GM23248 (cell line): ENCODE results near the gene CD300E. TPM values are rescaled to one million over a fixed set of nuclear protein-coding genes. Genes with fewer than 3 reads are reported as not detected.

Experiments
- DNase-seq: peaks from one replicate; pipeline ENCODE4 v3.0.0-alpha.2; 2015
- H2AFZ ChIP-seq: fragments of 200-600 bp; sonication (generic); 2 replicates; pipeline ENCODE4 v1.6.1; 2016; ENCODE audit warnings: antibody characterized with exemption
- H3F3A ChIP-seq: fragments of 200-600 bp; sonication (generic); 2 replicates; pipeline ENCODE4 v1.6.1; 2016; ENCODE audit warnings: mild to moderate bottlenecking, antibody characterized with exemption, mixed run types; ENCODE audit not compliant: insufficient read depth
- H3K27ac ChIP-seq: fragments of 200-600 bp; sonication (generic); 2 replicates; pipeline ENCODE4 v1.5.1; 2016; ENCODE audit warnings: mild to moderate bottlenecking
- H3K27me3 ChIP-seq: fragments of 200-600 bp; sonication (generic); replicated peaks from 2 replicates; pipeline ENCODE4 v1.6.1; 2016; ENCODE audit warnings: mild to moderate bottlenecking; ENCODE audit not compliant: insufficient read depth
- H3K36me3 ChIP-seq: fragments of 200-600 bp; sonication (generic); 2 replicates; pipeline ENCODE4 v1.6.1; 2016; ENCODE audit warnings: low read depth, mild to moderate bottlenecking
- H3K4me1 ChIP-seq: fragments of 200-600 bp; sonication (generic); 2 replicates; pipeline ENCODE4 v1.6.1; 2016; ENCODE audit warnings: mild to moderate bottlenecking; ENCODE audit not compliant: insufficient read depth
- H3K4me2 ChIP-seq: fragments of 200-600 bp; sonication (generic); one replicate; pipeline ENCODE4 v1.6.1; 2016; ENCODE audit warnings: mild to moderate bottlenecking; ENCODE audit not compliant: unreplicated experiment
- H3K4me3 ChIP-seq: fragments of 200-600 bp; sonication (generic); 2 replicates; pipeline ENCODE4 v1.5.1; 2016; ENCODE audit warnings: mild to moderate bottlenecking
- H3K79me2 ChIP-seq: fragments of 200-600 bp; sonication (generic); 2 replicates; pipeline ENCODE4 v1.6.1; 2016; ENCODE audit warnings: mild to moderate bottlenecking; ENCODE audit not compliant: insufficient read depth
- H3K9ac ChIP-seq: fragments of 200-600 bp; sonication (generic); 2 replicates; pipeline ENCODE4 v1.6.1; 2016; ENCODE audit warnings: mild to moderate bottlenecking
- H3K9me2 ChIP-seq: fragments of 200-600 bp; sonication (generic); 2 replicates; pipeline ENCODE4 v1.6.1; 2016; ENCODE audit warnings: mixed run types, mild to moderate bottlenecking, moderate library complexity; ENCODE audit not compliant: insufficient read depth
- H3K9me3 ChIP-seq: fragments of 200-600 bp; sonication (generic); one replicate; pipeline ENCODE4 v1.6.1; 2017; ENCODE audit warnings: low read depth
- H4K20me1 ChIP-seq: fragments of 200-600 bp; sonication (generic); 2 replicates; pipeline ENCODE4 v1.6.0; 2016; ENCODE audit not compliant: insufficient read depth
- EZH2 ChIP-seq: fragments of 200-600 bp; sonication (generic); IDR thresholded peaks from 2 replicates; pipeline ENCODE4 v1.6.1; 2018; ENCODE audit warnings: antibody characterized with exemption, mild to moderate bottlenecking; ENCODE audit not compliant: insufficient read depth, poor library complexity, severe bottlenecking
- EZH2phosphoT487 ChIP-seq: fragments of 200-600 bp; sonication (generic); IDR thresholded peaks from 2 replicates; pipeline ENCODE4 v1.6.1; 2018; ENCODE audit warnings: antibody characterized with exemption, moderate library complexity, mild to moderate bottlenecking, low read depth; ENCODE audit not compliant: insufficient read depth
- WGBS, 2 experiments: methylation state at CpG; one replicate each; pipeline ENCODE4 v1.1.6; 2015 to 2017; ENCODE audit warnings: low lambda C conversion rate in 2 of 2, low coverage in 1 of 2; ENCODE audit errors: missing lambda C conversion rate in 2 of 2; 5-methylcytosine and 5-hydroxymethylcytosine counted together
- in situ Hi-C: fragments of 300-500 bp; cut with MboI; formaldehyde crosslinking; loops from 2 replicates; pipeline ENCODE4 v1.15.0; 2020
- polyA plus RNA-seq: library from polyadenylated mRNA; unstranded; fragments of >200 nt; fragmentation: Nextera tagmentation; extraction: Ambion mirVana; gene quantifications from 2 replicates; pipeline ENCODE4 v1.2.1, GENCODE V29; 2016
- total RNA-seq: library from RNA; depleted of rRNA; stranded (reverse); fragments of >200 nt; shearing (Covaris generic); gene quantifications from 2 replicates; pipeline ENCODE4 v1.2.3, GENCODE V29; 2014

CD300E gene
- total and polyA plus RNA-seq, 2 experiments from 2014 or later, result not detected

DNA sequence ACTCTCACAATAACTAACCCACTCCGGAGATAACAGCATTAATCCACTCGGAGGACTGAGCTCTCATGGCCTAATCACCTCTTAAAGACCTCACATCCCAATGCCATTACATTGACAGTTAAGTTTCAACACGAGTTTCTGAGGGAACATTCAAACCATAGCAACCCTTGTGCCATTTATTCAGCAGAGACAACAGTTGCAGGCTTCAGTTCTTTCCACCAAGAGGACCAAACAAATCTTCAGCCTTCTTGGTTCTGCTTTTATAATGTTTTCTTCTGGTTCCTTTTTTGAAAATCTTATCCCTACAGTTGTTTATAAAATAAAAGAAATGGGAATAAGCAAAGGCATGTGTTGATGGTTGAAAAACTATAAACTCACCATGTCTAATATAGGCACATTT is 2.1 kb upstream of the CD300E start:
- no peak for DNase-seq
- H3K4me1 ChIP-seq, result no peaks in the 10 kb centered on the region
- no peaks in the 10 kb centered on the region for H3K9me3 ChIP-seq
- H3F3A ChIP-seq, result no peaks in the 10 kb centered on the region
- H3K9ac ChIP-seq, result no peak overlapping the region
- TF ChIP-seq EZH2 (no peak), EZH2phosphoT487 (no peak)
- H3K27me3 ChIP-seq, result no peaks in the 10 kb centered on the region; the same call in 1 of the 2 replicates
- 6 to 14% methylated on average over 3 of the region's 3 CpGs for whole genome bisulfite sequencing, 2 experiments
- no peak overlapping the region for H2AFZ ChIP-seq
- H3K27ac ChIP-seq, result no peak overlapping the region
- H3K4me2 ChIP-seq, result no peak overlapping the region
- H4K20me1 ChIP-seq, result no peaks in the 10 kb centered on the region
- H3K79me2 ChIP-seq, result no peaks in the 10 kb centered on the region
- H3K9me2 ChIP-seq, result no peaks in the 10 kb centered on the region
- no peak overlapping the region for H3K4me3 ChIP-seq
- in situ Hi-C loops, result no loop called here
- no peaks in the 10 kb centered on the region for H3K36me3 ChIP-seq

DNA sequence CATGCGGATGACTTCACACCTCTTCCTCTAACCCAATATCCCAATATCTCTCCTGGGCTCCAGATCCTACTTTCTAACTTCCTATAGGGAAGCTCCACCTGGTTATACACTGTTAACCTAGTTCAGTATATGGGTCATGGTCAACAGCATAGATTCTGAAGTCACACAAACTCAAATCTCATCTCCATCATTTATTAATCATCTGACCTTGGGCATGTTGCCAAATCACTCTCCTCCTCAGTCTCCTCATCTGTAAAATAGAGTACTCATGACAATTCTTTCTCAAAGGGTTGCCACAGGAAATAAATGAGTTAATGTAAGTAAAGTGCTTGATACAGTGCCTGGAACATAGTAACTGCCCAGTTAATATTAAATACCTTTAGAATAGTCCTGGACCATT is 593 bp upstream of the CD300E start:
- in situ Hi-C loops, result no loop called here
- Histone ChIP-seq H4K20me1 (no peaks in the 10 kb centered on the region), H2AFZ (no peak overlapping the region), H3F3A (no peaks in the 10 kb centered on the region), H3K27ac (no peak overlapping the region), H3K9me3 (no peaks in the 10 kb centered on the region), H3K4me3 (no peak overlapping the region), H3K9ac (no peak overlapping the region), H3K4me2 (no peak overlapping the region), H3K36me3 (no peaks in the 10 kb centered on the region), H3K27me3 (no peaks in the 10 kb centered on the region; the same call in 1 of the 2 replicates), H3K4me1 (no peaks in the 10 kb centered on the region), H3K9me2 (no peaks in the 10 kb centered on the region), H3K79me2 (no peaks in the 10 kb centered on the region)
- WGBS, 2 experiments, result 94 to 97% methylated on average over 1 of the region's 1 CpG
- DNase-seq, result no peak
- TF ChIP-seq EZH2phosphoT487, result no peak
- TF ChIP-seq EZH2, result no peak

DNA sequence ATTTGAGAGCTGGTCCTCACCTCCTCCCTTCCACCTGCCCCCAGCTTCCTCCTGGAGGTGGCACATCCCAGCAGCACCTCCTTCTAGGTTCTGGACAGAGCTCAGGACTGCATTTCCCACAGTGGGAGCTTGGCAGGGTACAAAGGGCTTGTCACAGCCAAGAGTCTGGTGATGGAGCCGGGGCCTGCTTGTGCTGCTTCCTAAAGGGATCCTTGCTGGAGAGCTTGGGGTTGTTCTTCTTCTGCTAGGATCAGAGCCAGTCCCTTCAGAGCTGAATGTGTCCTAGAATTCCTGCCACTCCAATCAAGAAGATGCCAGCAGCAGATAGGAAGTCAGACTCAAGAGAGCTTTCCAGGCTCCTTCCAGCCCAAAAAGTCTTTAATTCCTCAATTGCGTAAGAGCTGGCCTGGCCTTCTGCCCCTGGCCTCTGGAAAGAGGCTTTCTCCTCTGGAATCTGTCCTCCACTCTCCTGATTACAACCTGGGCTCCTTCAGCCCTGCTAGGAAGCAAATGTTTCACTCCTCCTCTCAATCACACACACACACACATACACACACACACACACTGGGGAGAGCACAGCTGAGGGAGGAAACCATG is 4.4 kb downstream of the CD300E start:
- Histone ChIP-seq H3K4me1 (no peaks in the 10 kb centered on the region), H2AFZ (no peak overlapping the region), H3K4me2 (no peak overlapping the region), H3K79me2 (no peaks in the 10 kb centered on the region), H4K20me1 (no peaks in the 10 kb centered on the region), H3F3A (no peaks in the 10 kb centered on the region), H3K9me3 (no peaks in the 10 kb centered on the region), H3K4me3 (no peak overlapping the region), H3K27me3 (no peaks in the 10 kb centered on the region; the same call in 1 of the 2 replicates), H3K9ac (no peak overlapping the region), H3K27ac (no peak overlapping the region), H3K36me3 (no peaks in the 10 kb centered on the region), H3K9me2 (no peaks in the 10 kb centered on the region)
- in situ Hi-C loops, result no loop called here
- 5 to 10% methylated on average over 2 of the region's 2 CpGs for WGBS, 2 experiments
- TF ChIP-seq EZH2 (no peak), EZH2phosphoT487 (no peak)
- peak; percentile 14 for DNase-seq

DNA sequence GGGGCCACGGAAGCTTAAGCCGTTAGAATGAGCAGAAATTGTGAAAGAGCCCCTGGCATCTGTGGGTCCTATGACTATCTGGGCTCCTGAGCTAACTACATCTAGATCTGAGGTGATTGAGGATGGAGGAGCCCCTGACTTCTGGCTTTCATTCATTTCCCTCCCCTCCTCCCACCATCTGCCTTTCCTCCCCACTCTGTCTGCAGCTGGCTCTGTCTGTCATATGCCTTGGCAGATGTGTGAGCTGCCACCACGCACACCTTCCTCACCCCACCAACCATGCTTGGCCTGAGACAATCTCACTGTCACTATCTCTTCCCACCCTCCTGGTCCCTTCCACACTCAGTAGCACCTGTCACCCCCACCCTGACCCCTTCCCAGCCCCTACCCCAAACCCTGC is 5.1 kb downstream of the CD300E start:
- H3K9me3 ChIP-seq, result no peaks in the 10 kb centered on the region
- H4K20me1 ChIP-seq, result no peaks in the 10 kb centered on the region
- TF ChIP-seq EZH2phosphoT487, result no peak
- no peak for TF ChIP-seq EZH2
- H3K4me3 ChIP-seq, result no peak overlapping the region
- no peak overlapping the region for H3K27ac ChIP-seq
- 49 to 53% methylated on average over 3 of the region's 3 CpGs for WGBS, 2 experiments
- no peaks in the 10 kb centered on the region for H3K9me2 ChIP-seq
- no peaks in the 10 kb centered on the region for H3K4me1 ChIP-seq
- in situ Hi-C loops, result no loop called here
- no peak for DNase-seq
- no peak overlapping the region for H2AFZ ChIP-seq
- no peak overlapping the region for H3K4me2 ChIP-seq
- no peaks in the 10 kb centered on the region for H3F3A ChIP-seq
- no peaks in the 10 kb centered on the region; the same call in 1 of the 2 replicates for H3K27me3 ChIP-seq
- H3K36me3 ChIP-seq, result no peaks in the 10 kb centered on the region
- no peak overlapping the region for H3K9ac ChIP-seq
- no peaks in the 10 kb centered on the region for H3K79me2 ChIP-seq

DNA sequence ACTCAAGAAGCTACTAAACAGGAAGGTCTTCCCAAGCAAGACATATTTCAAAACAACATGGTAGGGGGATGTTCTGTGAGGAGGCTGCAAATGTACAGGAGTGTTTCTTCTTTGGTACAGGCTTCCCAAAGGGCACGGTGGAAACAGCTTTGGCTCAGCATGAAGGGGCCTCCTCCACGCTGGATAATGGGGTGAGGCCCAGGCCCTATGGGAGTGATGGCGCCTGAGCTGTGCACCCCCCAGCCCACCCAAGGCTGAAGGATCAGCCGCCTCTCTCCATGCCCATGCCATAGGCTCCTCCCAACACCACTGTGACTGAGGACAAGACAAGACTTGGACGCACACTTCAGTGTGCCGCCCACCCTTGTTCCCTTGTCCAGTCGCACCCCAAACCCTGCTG is 6.8 kb downstream of the CD300E start:
- H3K79me2 ChIP-seq, result no peaks in the 10 kb centered on the region
- no peaks in the 10 kb centered on the region for H3F3A ChIP-seq
- H3K4me3 ChIP-seq, result no peak overlapping the region
- H3K9me2 ChIP-seq, result no peaks in the 10 kb centered on the region
- H3K4me1 ChIP-seq, result no peaks in the 10 kb centered on the region
- H2AFZ ChIP-seq, result no peak overlapping the region
- no peaks in the 10 kb centered on the region for H3K36me3 ChIP-seq
- peaks cover 1% of the 10 kb centered on the region; the same call in 1 of the 2 replicates for H3K27me3 ChIP-seq
- no peak overlapping the region for H3K9ac ChIP-seq
- in situ Hi-C loops, result no loop called here
- no peak overlapping the region for H3K4me2 ChIP-seq
- H3K9me3 ChIP-seq, result no peaks in the 10 kb centered on the region
- no peak for TF ChIP-seq EZH2
- no peak for TF ChIP-seq EZH2phosphoT487
- H3K27ac ChIP-seq, result no peak overlapping the region
- no peak for DNase-seq
- WGBS, 2 experiments, result 47 to 59% methylated on average over 6 to 7 of the region's 7 CpGs
- H4K20me1 ChIP-seq, result no peaks in the 10 kb centered on the region
